ENCODE results near the gene MT2A.
"Not testable (repeated sequence)": the region's sequence is repeated elsewhere in the genome, so short reads cannot be mapped to it uniquely, and the experiment has no call there.

The MT2A gene

GRCh38 chr16:56571525-56571924 is 36.9 kb upstream of the MT2A start:
- DNase-seq (ENCODE audit: low read depth), result no peak
- H3K4me3 ChIP-seq (replicated peaks; ENCODE audit: low read depth, low read length), result no peak overlapping the region
- TF ChIP-seq CTCF (IDR thresholded peaks at IDR 0.05; ENCODE audit: low read length, missing control alignments), result no peak

- no peak for TF ChIP-seq CTCF (IDR thresholded peaks at IDR 0.05; ENCODE audit: low read length, missing control alignments)
- H3K4me3 ChIP-seq (replicated peaks; ENCODE audit: low read depth, low read length), result no peak overlapping the region
- no peak for DNase-seq (ENCODE audit: low read depth)
These were observed 33.8 kb upstream of the MT2A start for GRCh38 chr16:56574625-56575024.

GRCh38 chr16:56576585-56577299 is 31.6 kb upstream of the MT2A start:
- TF ChIP-seq CTCF (IDR thresholded peaks at IDR 0.05; ENCODE audit: low read length, missing control alignments), result peak; percentile 82
- peak; percentile 72 for DNase-seq (ENCODE audit: low read depth)
- H3K4me3 ChIP-seq (replicated peaks; ENCODE audit: low read depth, low read length), result no peak overlapping the region

DNA sequence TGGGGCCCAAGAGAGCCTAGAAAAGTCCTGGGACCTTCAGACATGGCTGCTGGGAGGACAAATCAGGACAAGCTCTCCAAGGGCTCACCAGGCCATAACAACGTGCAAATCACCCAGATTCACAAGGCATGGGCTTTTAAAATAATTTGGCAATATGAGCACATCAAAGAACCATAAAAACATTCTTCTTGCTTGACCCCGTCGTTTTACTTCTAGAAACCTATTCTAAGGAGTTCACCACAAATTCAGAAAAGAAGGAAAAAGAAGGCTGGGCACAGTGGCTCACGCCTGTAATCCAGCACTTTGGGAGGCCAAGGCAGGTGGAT is 31.1 kb upstream of the MT2A start:
- no peak for TF ChIP-seq CTCF (IDR thresholded peaks at IDR 0.05; ENCODE audit: low read length, missing control alignments)
- no peak overlapping the region for H3K4me3 ChIP-seq (replicated peaks; ENCODE audit: low read depth, low read length)
- DNase-seq (ENCODE audit: low read depth), result no peak

GRCh38 chr16:56580391-56581048 is 27.9 kb upstream of the MT2A start:
- no peak for TF ChIP-seq CTCF (IDR thresholded peaks at IDR 0.05; ENCODE audit: low read length, missing control alignments)
- DNase-seq (ENCODE audit: low read depth), result no peak
- H3K4me3 ChIP-seq (replicated peaks; ENCODE audit: low read depth, low read length), result no peak overlapping the region

DNA sequence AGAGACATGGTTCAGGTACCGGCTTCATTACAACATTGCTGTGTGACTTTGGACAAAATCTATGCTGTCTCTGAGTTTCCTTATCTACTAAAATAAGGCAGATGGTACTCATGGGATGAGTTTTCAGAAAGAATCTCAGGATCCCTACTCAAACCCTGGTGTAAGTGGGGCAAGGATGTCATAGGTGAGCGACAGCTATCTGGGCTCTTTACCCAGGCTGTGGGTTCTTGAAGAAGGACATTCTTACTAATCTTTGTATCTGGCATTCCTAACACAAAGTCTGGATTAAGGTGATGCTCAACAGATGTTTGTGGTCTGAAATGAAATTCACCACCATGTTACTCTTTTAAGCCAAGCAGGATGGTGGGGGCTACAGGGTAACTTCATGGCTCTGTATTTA is 25.5 kb upstream of the MT2A start:
- H3K4me3 ChIP-seq (replicated peaks; ENCODE audit: low read depth, low read length); DNase-seq (ENCODE audit: low read depth): not testable (repeated sequence)

DNA sequence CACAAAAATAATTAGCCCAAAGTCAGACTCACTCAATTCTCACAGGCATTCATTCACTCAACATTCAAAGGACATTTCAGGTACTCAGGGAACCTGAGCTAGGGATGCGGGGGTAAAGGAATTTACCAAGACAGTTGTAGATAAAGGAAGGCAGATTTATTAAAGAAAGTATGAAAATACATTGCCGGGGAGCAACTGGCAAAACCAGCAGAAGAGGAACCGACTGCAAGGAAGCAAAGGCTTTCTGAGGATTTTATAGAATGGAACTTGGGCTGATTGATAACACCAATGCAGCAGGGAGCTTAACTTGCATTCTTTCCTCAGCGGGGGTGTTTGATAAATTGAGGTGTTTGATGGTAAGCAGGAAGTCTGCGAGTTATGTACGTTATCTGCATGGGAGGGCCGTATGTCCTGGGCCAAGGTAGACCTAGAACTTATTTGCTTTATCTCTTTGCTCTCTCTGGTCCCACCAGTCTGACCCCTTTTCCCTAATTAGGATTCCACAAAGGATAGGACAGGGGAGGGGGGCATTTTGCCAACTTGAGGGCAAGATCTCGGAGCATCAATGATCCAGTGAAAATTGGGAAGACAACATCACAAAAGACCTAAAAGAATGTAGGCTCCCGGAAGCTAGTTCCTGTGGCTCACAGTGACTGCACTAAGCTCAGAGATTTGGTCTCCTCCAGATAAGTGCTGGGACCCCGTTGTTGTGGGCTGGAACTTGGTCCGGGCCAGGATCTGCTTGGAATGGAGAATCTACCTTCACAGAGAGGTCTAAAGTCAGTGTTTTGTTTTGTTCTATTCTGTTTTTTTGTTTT is 24.8 kb upstream of the MT2A start:
- TF ChIP-seq CTCF (IDR thresholded peaks at IDR 0.05; ENCODE audit: low read length, missing control alignments), result no peak
- no peak overlapping the region for H3K4me3 ChIP-seq (replicated peaks; ENCODE audit: low read depth, low read length)
- DNase-seq (ENCODE audit: low read depth), result no peak

All from fibroblast of pulmonary artery (primary cell).